Suppressor macrophage treated with lipopolysaccharide for 1 hour (primary cell): ENCODE data around the gene KRT86.
"Not testable (repeated sequence)": the region's sequence is repeated elsewhere in the genome, so short reads cannot be mapped to it uniquely, and the experiment has no call there.

ENCODE experiments used
- DNase-seq, 3 donors: peaks; one replicate each; pipeline ENCODE4 v3.0.0-alpha.2; 2020 to 2022

Gene KRT86

GRCh38 chr12:52252175-52252615 lies 22.2 kb upstream of the KRT86 start:
- DNase-seq: not testable (repeated sequence)

- no peak for DNase-seq
Measured at GRCh38 chr12:52252728-52253343, 21.6 kb upstream of the KRT86 start.

- DNase-seq: no peak
Measured at GRCh38 chr12:52253391-52254179, 20.9 kb upstream of the KRT86 start.

- DNase-seq: no peak
Measured at GRCh38 chr12:52254180-52254964, 20.1 kb upstream of the KRT86 start.

GRCh38 chr12:52254965-52255751 lies 19.3 kb upstream of the KRT86 start:
- no peak for DNase-seq

- no peak for DNase-seq
Measured at GRCh38 chr12:52255926-52256583, 18.4 kb upstream of the KRT86 start.

- no peak for DNase-seq
Measured at GRCh38 chr12:52256584-52256935, 17.9 kb upstream of the KRT86 start.

GRCh38 chr12:52257074-52257551 lies 17.3 kb upstream of the KRT86 start:
- no peak for DNase-seq

- DNase-seq: not testable (repeated sequence)
Measured at GRCh38 chr12:52257922-52258321, 16.5 kb upstream of the KRT86 start.

GRCh38 chr12:52258335-52258901 lies 16.0 kb upstream of the KRT86 start:
- DNase-seq: peak in 1 of 3 donors; percentile 47

GRCh38 chr12:52259657-52260243 lies 14.7 kb upstream of the KRT86 start:
- no peak for DNase-seq

- peak; percentile 29 to 62 (median 47) for DNase-seq
Measured at GRCh38 chr12:52260361-52261207, 13.9 kb upstream of the KRT86 start.

- no peak for DNase-seq
Measured at GRCh38 chr12:52261208-52261484, 13.3 kb upstream of the KRT86 start.

- no peak for DNase-seq
Measured at GRCh38 chr12:52262286-52262685, 12.2 kb upstream of the KRT86 start.

- no peak for DNase-seq
Measured at GRCh38 chr12:52263761-52264434, 10.5 kb upstream of the KRT86 start.

GRCh38 chr12:52264435-52264825 lies 10.0 kb upstream of the KRT86 start:
- DNase-seq: no peak

- no peak for DNase-seq
Measured at GRCh38 chr12:52266514-52266913, 7.9 kb upstream of the KRT86 start.

GRCh38 chr12:52267266-52267665 lies 7.2 kb upstream of the KRT86 start:
- DNase-seq: no peak

- no peak for DNase-seq
Measured at GRCh38 chr12:52267699-52268098, 6.7 kb upstream of the KRT86 start.

GRCh38 chr12:52268212-52268611 lies 6.2 kb upstream of the KRT86 start:
- DNase-seq: peak in 1 of 3 donors; percentile 29
